DMS53 treated with DMSO at 0.1 percent for 48 hours (cell line): ENCODE measurements around the gene CMSS1.

ENCODE experiments used
- DNase-seq: peaks from one replicate; lab custom pipeline; 2025; ENCODE audit not compliant: unreplicated experiment; lab: John Stamatoyannopoulos, UW

The CMSS1 gene

GRCh38 chr3:99851955-99852354, 34.3 kb downstream of the CMSS1 start:
- no peak for DNase-seq

- DNase-seq, result no peak
These were observed 35.2 kb downstream of the CMSS1 start for GRCh38 chr3:99852851-99853250.

- DNase-seq, result no peak
These were observed 37.2 kb downstream of the CMSS1 start for GRCh38 chr3:99854756-99855298.

- no peak for DNase-seq
These were observed 38.2 kb downstream of the CMSS1 start for GRCh38 chr3:99855900-99856299.

DNA sequence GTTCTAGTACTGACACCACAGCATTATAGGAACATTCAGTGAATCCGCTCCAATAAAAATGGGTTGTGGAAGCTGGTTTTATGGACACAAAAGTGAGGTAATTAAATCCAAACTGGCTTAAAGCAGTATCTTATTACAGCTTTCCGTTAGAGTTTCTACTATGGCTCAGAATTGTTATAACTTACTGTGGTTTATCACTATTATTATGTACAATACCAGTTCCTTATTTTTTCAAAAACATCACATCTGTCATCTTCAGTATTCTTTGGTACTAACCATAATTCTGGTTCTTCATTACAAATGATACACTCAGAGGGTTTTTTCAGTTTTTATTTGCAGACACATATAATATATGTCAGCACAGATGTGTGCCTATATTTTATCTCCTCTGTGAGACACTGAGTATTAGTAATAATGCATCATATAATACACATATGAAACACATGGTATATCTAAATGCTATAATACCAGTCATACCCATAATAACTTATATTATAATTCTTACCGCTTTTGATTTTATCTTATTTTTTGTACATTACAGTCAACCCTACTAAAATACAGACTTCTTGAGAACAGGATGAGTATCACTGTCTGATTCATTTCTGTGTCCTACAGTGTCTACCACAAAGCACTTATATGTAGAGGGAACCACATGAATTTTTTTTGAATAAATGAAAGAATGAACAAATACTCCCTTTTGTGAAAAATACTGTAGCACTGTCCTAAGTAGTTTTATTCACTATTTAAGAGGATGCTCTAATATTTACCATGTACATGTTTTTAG, 39.0 kb downstream of the CMSS1 start:
- DNase-seq, result no peak

DNA sequence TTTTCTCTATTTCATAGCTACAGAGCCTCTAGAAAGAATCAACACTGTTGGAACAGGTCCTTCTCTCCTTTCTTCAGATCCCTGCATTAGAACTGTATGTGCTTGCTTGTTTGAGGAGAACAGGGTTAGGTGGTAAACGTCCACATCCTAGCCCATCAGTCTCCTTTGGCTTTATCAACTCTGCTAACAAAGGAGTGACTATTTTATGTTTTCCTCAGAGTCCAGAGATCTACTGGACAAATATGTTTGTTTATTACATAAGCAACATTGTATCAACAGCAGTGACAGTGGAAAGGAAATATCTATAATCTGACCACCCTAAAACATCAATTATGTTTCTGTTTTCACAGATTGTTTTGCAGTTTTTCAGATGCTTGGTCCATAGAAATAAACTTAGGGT, 39.6 kb downstream of the CMSS1 start:
- DNase-seq, result no peak

DNA sequence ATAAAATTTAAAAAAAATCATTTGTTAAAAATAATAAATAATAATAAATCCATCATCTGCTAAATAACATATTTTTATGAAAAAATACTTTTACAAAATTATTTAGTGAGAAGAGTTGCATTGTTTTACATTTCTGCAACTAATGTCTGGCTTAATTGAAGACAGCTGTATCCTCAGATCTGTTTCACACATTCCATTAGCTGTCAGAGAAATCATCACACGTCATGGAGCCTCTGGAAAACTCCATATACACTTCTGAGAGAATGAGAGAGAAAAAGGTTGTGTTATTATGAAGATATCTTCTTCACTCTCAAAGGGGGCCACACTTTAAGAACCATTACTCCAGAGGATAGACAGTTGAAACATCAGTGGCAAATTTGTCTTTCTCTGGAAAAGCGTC, 40.8 kb downstream of the CMSS1 start:
- no peak for DNase-seq

GRCh38 chr3:99859825-99860224, 42.2 kb downstream of the CMSS1 start:
- DNase-seq, result no peak

DNA sequence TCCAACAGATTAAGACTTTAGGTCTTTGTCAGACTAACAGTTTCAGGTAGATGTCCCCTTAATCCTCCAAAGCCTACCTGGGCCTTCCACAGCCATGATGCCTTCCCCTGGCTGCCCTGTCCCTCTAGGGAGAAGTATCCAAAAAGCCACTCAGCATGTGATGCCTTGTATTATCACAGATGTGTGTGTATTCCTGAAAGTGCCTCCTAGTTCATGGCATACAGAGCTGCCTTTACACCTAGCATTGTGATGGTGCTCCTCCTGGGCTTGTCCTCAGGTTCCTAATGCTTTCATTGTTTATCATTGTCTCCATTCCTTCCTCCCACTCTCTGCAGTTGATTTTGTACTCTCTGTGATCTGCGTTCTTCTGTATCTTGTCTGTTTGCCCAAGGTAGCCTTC, 43.6 kb downstream of the CMSS1 start:
- DNase-seq, result no peak

- DNase-seq, result no peak
These were observed 44.5 kb downstream of the CMSS1 start for GRCh38 chr3:99862208-99862607.

- DNase-seq, result no peak
These were observed 45.3 kb downstream of the CMSS1 start for GRCh38 chr3:99863002-99863401.

DNA sequence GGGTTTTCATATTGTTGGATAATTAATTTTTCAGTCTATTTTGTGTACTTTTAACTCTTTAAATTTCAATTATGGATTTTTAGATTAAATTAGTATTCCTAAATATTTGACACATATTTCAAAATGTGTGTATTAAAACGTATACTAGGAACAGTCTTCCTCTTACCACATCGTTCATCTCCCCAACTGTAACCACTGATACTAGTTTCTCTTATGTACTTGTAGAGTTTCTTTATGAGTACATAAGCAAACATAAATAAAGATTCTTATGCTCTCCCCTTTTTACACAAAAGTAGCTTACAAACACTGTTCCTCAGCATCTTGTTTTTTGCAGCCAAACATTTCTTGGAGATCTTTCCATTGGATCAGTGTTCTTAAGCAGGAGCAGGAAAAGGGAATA, 45.9 kb downstream of the CMSS1 start:
- no peak for DNase-seq

- no peak for DNase-seq
These were observed 46.6 kb downstream of the CMSS1 start for GRCh38 chr3:99864289-99864688.

- DNase-seq, result no peak
These were observed 47.7 kb downstream of the CMSS1 start for GRCh38 chr3:99865321-99865720.

- DNase-seq, result no peak
These were observed 48.6 kb downstream of the CMSS1 start for GRCh38 chr3:99866261-99866761.

DNA sequence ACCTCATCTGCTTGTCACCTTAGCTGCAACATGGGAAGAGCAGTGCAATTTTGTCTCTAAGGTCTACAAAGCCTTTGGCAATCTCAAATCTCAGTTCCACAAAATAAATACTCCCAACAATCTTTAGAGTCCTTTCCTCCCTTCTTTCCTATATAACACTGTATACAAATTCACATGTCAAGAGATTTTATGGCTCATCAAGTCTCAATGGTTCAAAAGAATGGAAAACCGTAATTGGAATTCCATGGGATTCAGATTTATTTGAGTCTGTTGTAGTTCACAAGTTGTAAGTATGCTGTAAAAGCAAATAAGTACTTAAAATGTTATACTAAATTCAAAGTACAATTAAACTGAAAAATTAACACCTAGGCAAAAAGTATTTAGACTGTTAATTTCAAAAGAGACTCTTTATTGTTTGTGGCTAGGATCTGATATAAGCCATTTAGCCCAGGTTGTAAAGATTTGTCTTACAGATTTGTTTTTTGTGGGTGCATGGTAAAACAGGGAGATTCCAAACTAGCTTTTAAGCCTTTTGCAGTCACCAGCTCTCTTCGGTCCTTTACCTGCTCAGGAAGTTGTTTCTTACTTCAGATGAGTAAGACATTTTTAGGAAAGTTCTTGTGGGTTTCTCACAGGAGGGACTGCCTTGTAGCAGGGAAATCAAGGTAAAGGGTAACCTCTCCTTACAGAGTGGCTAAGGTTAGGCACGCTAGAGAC, 50.1 kb downstream of the CMSS1 start:
- no peak for DNase-seq

- DNase-seq, result no peak
These were observed 50.6 kb downstream of the CMSS1 start for GRCh38 chr3:99868311-99868646.

- DNase-seq, result no peak
These were observed 52.0 kb downstream of the CMSS1 start for GRCh38 chr3:99869621-99870020.

DNA sequence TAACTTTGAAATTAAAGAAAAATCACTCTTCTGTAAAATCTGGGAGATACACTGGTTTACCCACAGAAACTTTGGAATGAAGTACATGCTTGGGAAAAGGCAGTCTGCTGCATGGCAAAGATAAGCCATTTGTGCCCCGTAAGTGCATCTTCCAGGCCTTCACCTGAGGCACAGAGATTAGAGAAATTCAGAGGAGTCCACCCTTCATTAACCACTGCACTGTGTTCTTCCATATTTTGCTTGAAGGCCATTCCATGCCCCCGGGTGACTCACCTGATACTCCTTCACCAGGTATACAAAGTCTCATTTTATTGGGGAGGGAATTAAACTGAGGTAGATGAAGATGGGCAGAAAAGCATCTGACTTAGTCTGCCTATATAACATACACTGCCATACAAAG, 53.0 kb downstream of the CMSS1 start:
- DNase-seq, result no peak

DNA sequence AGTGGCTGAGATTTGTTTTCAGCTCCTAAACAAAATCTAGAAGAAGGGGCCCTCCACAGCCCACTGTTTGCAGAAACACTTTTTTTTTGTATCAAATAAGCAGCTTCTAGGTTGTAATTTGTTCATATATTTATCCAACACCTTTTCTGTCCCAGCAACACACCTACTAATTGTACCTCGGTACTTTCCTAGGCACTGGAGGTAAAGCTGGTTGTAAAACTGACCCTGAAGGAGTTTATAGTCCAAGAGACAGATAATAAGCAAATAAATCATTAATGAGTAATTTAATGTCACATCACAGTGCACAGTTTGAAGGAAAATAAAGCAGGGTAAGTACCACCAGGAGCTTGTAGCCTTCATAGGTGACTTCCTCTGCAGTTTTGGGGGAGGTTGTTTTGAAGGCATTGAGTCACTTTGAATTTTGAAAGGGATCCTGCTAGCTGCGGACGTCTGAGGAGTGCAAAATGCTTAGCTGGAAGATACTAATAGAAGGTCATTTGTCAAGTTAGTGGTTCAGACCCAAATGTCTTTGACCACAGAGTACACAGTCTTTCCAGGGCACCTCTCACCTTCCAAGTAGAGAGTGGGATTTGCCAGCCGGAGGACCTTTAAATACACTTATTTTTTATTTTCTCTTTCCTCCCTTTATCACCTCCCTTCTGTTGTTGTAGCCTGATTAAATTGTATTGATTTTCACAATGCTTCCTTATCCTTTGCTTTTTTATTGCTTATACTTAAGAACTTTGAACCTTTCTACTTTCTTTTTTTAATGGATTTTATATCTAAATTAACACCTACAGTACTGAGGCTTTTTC, 53.8 kb downstream of the CMSS1 start:
- DNase-seq, result no peak

- DNase-seq, result no peak
These were observed 55.2 kb downstream of the CMSS1 start for GRCh38 chr3:99872923-99873254.
